Peyer's patch (tissue), 4 donors: Measurements from ENCODE around the gene XRCC5.
A peak's percentile ranks its signal among the peaks of the same experiment; 100 is the strongest.

Experiments
- CTCF ChIP-seq, 6 experiments: fragments of 450-650 bp in 4 of 6; fragments of 200-600 bp in 2 of 6; sonication (generic) in 1 of 6; IDR thresholded peaks; one replicate each; pipeline ENCODE4 v1.5.1; 2017 to 2019; ENCODE audit warnings: antibody characterized with exemption in 6 of 6, mild to moderate bottlenecking in 3 of 6, moderate library complexity in 1 of 6
- POLR2A ChIP-seq, 2 donors: fragments of 450-650 bp; IDR thresholded peaks; one replicate each; pipeline ENCODE4 v1.5.1; 2017; ENCODE audit warnings: antibody characterized with exemption in 2 of 2, mild to moderate bottlenecking in 2 of 2, moderate library complexity in 2 of 2

DNA sequence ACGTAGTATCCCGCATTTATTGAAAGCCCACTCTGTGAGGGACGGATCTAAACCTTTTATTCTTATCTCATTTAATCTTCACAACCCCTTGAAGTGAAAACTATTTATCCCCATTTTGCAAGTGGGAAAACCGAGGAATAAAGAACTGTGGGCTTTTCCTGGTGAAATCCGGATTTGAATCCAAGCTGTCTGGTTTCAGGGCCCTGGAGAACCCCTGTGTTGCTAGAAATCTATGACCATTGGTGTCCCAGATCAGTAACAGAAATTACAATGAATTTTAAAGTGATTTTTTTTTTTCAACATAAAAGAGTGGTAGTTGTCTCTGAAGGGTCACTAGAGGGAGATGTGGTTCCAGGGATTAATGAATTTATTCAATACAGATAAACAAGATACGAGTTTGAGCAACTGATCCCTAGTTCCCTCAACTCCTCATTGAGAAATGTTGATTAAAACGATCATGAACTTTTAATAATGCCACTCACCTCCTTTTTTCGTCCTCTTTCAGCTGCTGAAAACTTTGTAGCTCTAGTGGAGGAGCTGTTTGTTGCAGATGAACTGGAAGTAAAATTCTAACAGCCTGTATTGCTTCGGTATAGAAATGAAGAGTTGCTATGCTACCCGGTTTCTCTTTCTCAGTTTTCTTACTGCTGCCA lies 940 bp downstream of the XRCC5 start:
- TF ChIP-seq POLR2A (IDR thresholded peaks at IDR 0.05) (no peak), CTCF (IDR thresholded peaks at IDR 0.05) (peak in 5 of 6 experiments; percentile 32 to 58 (median 46))
